Measurements from ENCODE around the gene MYO15B. TPM values are rescaled to one million over a fixed set of nuclear protein-coding genes. Genes with fewer than 3 reads are reported as not detected.

MYO15B gene
- total RNA-seq, 1 experiment from 2014 or later, result 26.5 TPM

DNA sequence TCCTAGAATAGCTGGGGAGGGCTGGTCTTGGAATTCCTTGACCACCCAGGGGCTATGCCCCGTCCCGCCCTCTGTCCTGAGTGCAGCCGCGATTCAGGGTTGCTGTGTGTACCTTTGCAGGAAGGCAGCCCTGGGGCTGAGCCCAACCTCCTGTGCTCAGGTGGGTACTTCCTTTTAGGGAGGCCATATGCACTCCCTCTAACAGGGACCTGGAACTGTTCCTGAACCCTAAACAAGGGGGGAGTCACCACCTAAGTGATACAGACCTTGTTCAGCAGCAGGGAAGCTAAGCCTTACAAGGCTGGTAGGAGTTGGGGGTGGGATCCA lies 37.5 kb upstream of the MYO15B start:
- peaks cover 23% of the 10 kb centered on the region for H3K4me1 ChIP-seq (ENCODE audit: control insufficient read depth, insufficient read depth, low read length)
- POLR2A ChIA-PET, result no interaction called here
- H3K9me3 ChIP-seq (ENCODE audit: control insufficient read depth, insufficient read depth, low read depth, low read length), result no peaks in the 10 kb centered on the region
- no TSS peak for BruUV-seq (replicated peaks)
- no peaks in the 10 kb centered on the region for H3K27me3 ChIP-seq (ENCODE audit: control insufficient read depth, insufficient read depth, low read length)
- ATAC-seq (no peak), DNase-seq (ENCODE audit: low read depth, low spot score) (no peak)
- in situ Hi-C loops (cut with HindIII; ENCODE audit: low pct_unique_long_range_greater_than_20kb, low sequenced_read_pairs), result no loop called here
- no peak overlapping the region for H3K4me3 ChIP-seq (ENCODE audit: low read depth in 2 of 2, low read length in 2 of 2)
- no peak overlapping the region for H3K27ac ChIP-seq (ENCODE audit: low read length)
- CTCF ChIA-PET, result interaction anchor here (0.5 to 1.5 kb wide), 3 partner anchors 25 to 636 kb away, joined by 3 to 8 read pairs (median 4); partner anchors contain the start of gene SMIM5
- no peaks in the 10 kb centered on the region for H3K36me3 ChIP-seq (ENCODE audit: control insufficient read depth, insufficient read depth, low read length)
- TF ChIP-seq, protein P1, sequence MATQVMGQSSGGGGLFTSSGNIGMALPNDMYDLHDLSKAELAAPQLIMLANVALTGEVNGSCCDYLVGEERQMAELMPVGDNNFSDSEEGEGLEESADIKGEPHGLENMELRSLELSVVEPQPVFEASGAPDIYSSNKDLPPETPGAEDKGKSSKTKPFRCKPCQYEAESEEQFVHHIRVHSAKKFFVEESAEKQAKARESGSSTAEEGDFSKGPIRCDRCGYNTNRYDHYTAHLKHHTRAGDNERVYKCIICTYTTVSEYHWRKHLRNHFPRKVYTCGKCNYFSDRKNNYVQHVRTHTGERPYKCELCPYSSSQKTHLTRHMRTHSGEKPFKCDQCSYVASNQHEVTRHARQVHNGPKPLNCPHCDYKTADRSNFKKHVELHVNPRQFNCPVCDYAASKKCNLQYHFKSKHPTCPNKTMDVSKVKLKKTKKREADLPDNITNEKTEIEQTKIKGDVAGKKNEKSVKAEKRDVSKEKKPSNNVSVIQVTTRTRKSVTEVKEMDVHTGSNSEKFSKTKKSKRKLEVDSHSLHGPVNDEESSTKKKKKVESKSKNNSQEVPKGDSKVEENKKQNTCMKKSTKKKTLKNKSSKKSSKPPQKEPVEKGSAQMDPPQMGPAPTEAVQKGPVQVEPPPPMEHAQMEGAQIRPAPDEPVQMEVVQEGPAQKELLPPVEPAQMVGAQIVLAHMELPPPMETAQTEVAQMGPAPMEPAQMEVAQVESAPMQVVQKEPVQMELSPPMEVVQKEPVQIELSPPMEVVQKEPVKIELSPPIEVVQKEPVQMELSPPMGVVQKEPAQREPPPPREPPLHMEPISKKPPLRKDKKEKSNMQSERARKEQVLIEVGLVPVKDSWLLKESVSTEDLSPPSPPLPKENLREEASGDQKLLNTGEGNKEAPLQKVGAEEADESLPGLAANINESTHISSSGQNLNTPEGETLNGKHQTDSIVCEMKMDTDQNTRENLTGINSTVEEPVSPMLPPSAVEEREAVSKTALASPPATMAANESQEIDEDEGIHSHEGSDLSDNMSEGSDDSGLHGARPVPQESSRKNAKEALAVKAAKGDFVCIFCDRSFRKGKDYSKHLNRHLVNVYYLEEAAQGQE (IDR thresholded peaks at IDR 0.05; ENCODE audit: insufficient read depth in 1 of 2, low read depth in 2 of 2, low read length in 1 of 2), result no peak
- no peak for TF ChIP-seq POLR2AphosphoS5 (IDR thresholded peaks at IDR 0.05; ENCODE audit: low read depth, low read length)
- TF ChIP-seq CTCF (IDR thresholded peaks at IDR 0.05), result no peak
- no peak for TF ChIP-seq SIN3A (IDR thresholded peaks at IDR 0.05; ENCODE audit: borderline replicate concordance, insufficient read depth, low read depth, low read length)
- no peak for TF ChIP-seq TCF7L2 (IDR thresholded peaks at IDR 0.05; ENCODE audit: low read depth, low read length)
- intact Hi-C loops (cut with micrococcal nuclease; ENCODE audit: unreplicated experiment), result no loop called here

DNA sequence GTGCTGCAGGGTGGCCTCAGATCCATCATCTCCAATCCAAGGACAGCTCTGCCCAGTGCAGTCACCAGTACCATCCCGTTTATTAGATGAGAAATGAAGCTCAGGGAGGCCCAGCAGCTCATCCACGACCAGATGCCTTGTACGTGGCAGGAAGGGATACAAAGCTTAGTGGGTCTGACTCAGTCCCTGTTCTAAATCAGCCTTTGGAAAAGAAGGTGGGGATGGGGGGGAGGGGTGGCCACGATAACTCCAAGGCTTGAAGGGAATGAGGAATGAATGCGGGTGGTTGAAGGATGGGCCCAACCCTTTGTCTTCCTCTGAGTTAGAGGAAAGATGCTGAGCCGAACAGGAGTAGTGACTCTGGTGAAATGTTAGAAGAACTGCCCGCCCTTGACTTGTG lies 36.3 kb upstream of the MYO15B start:
- no peak for DNase-seq (ENCODE audit: low read depth, low spot score)
- ChIA-PET CTCF (interaction anchor here (0.7 kb wide), 1 partner anchor 109 kb away, joined by 4 read pairs; no protein-coding TSS in a partner anchor), POLR2A (no interaction called here)
- TF ChIP-seq, protein P1 (IDR thresholded peaks at IDR 0.05; ENCODE audit: insufficient read depth in 1 of 2, low read depth in 2 of 2, low read length in 1 of 2), result no peak
- TF ChIP-seq SIN3A (IDR thresholded peaks at IDR 0.05; ENCODE audit: borderline replicate concordance, insufficient read depth, low read depth, low read length) (no peak), POLR2AphosphoS5 (IDR thresholded peaks at IDR 0.05; ENCODE audit: low read depth, low read length) (no peak), CTCF (IDR thresholded peaks at IDR 0.05) (no peak), TCF7L2 (IDR thresholded peaks at IDR 0.05; ENCODE audit: low read depth, low read length) (no peak)
- ATAC-seq, result no peak
- BruUV-seq (replicated peaks), result no TSS peak
- Histone ChIP-seq H3K27me3 (ENCODE audit: control insufficient read depth, insufficient read depth, low read length) (no peaks in the 10 kb centered on the region), H3K27ac (ENCODE audit: low read length) (peak overlapping the region; percentile 40; the same call in 1 of the 2 replicates), H3K4me1 (ENCODE audit: control insufficient read depth, insufficient read depth, low read length) (peaks cover 31% of the 10 kb centered on the region), H3K4me3 (ENCODE audit: low read depth in 2 of 2, low read length in 2 of 2) (no peak overlapping the region), H3K9me3 (ENCODE audit: control insufficient read depth, insufficient read depth, low read depth, low read length) (no peaks in the 10 kb centered on the region), H3K36me3 (ENCODE audit: control insufficient read depth, insufficient read depth, low read length) (no peaks in the 10 kb centered on the region)
- intact Hi-C loops (cut with micrococcal nuclease; ENCODE audit: unreplicated experiment) (no loop called here), in situ Hi-C loops (cut with HindIII; ENCODE audit: low pct_unique_long_range_greater_than_20kb, low sequenced_read_pairs) (no loop called here)

All from Panc1 (cell line).